Activated CD4-positive, alpha-beta T cell treated with anti-CD3 and anti-CD28 coated beads, Interleukin-2, Interleukin-4, amounts not matched to agents 100 ng/mL and 50 ng/mL, durations not matched to agents 16 hours and 8 hours (primary cell): ENCODE measurements around the gene C8A.

Experiments
- DNase-seq: peaks from one replicate; pipeline ENCODE4 v3.0.0-alpha.2; 2020; ENCODE audit warnings: low spot score

The C8A gene

GRCh38 chr1:56967355-56967754 is 112.8 kb downstream of the C8A start:
- DNase-seq: no peak
